ENCODE data around the gene MAML3.

Gene MAML3

GRCh38 chr4:139767585-139767984, 386.4 kb downstream of the MAML3 start:
- DNase-seq = no peak

GRCh38 chr4:139767168-139767567, 386.8 kb downstream of the MAML3 start:
- DNase-seq = no peak

- no peak for DNase-seq
Measured at GRCh38 chr4:139764686-139765310, 389.2 kb downstream of the MAML3 start.

GRCh38 chr4:139764182-139764581, 389.8 kb downstream of the MAML3 start:
- DNase-seq = no peak

- no peak for DNase-seq
Measured at GRCh38 chr4:139763672-139764071, 390.3 kb downstream of the MAML3 start.

GRCh38 chr4:139763205-139763604, 390.8 kb downstream of the MAML3 start:
- DNase-seq = no peak

GRCh38 chr4:139762720-139763119, 391.3 kb downstream of the MAML3 start:
- DNase-seq = no peak

- no peak for DNase-seq
Measured at GRCh38 chr4:139761461-139761860, 392.5 kb downstream of the MAML3 start.

GRCh38 chr4:139760567-139760966, 393.4 kb downstream of the MAML3 start:
- no peak for DNase-seq

GRCh38 chr4:139759097-139759496, 394.9 kb downstream of the MAML3 start:
- no peak for DNase-seq

GRCh38 chr4:139756391-139757180, 397.4 kb downstream of the MAML3 start:
- DNase-seq = no peak

GRCh38 chr4:139754938-139755337, 399.0 kb downstream of the MAML3 start:
- no peak for DNase-seq

GRCh38 chr4:139753686-139754085, 400.3 kb downstream of the MAML3 start:
- no peak for DNase-seq

GRCh38 chr4:139749835-139750498, 404.0 kb downstream of the MAML3 start:
- no peak for DNase-seq

GRCh38 chr4:139749338-139749737, 404.6 kb downstream of the MAML3 start:
- no peak for DNase-seq

- DNase-seq = no peak
Measured at GRCh38 chr4:139746431-139747171, 407.4 kb downstream of the MAML3 start.

GRCh38 chr4:139745111-139745639, 408.8 kb downstream of the MAML3 start:
- no peak for DNase-seq

- no peak for DNase-seq
Measured at GRCh38 chr4:139744232-139744631, 409.8 kb downstream of the MAML3 start.

GRCh38 chr4:139743027-139743426, 411.0 kb downstream of the MAML3 start:
- DNase-seq = no peak

- DNase-seq = no peak
Measured at GRCh38 chr4:139740531-139741041, 413.4 kb downstream of the MAML3 start.

GRCh38 chr4:139740121-139740520, 413.9 kb downstream of the MAML3 start:
- no peak for DNase-seq

GRCh38 chr4:139738846-139739613, 415.0 kb downstream of the MAML3 start:
- DNase-seq = no peak

Measured in activated CD4-positive, alpha-beta T cell treated with anti-CD3 and anti-CD28 coated beads for 1 hour (primary cell).